ENCODE data around the gene PLSCR2. TPM values are rescaled to one million over a fixed set of nuclear protein-coding genes. Genes with fewer than 3 reads are reported as not detected.
"Not testable (repeated sequence)": the region's sequence is repeated elsewhere in the genome, so short reads cannot be mapped to it uniquely, and the experiment has no call there.

PLSCR2 gene
- total RNA-seq, 3 donors from 2014 or later, result 0.82 to 2.8 (median 1.3) TPM

DNA sequence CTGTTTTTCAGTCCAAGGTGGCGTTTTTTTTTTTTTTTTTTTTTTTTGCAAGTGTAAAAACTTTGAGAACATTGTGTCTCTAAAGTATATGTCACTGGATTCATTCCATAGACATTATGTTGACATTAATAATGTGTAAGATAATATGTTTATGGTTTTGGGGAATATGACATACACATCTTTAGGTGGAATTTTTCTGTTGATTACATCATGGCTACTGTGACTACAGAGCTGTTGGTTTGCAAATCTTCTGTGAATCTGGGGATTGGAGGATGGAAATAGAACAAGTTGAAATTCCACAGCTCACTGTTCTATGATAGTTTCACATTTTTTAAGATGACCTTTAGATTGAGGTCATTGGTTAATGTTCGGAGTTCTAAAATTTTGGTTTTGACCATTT, 24.4 kb upstream of the PLSCR2 start:
- ATAC-seq (no peak), DNase-seq (no peak)
- intact Hi-C loops (cut with DNase I, micrococcal nuclease), result no loop called here
- Histone ChIP-seq H3K9me3 (peaks cover 7% of the 10 kb centered on the region), H3K4me1 (ENCODE audit: low read depth) (peaks cover 12% of the 10 kb centered on the region), H3K36me3 (ENCODE audit: low read depth) (no peaks in the 10 kb centered on the region), H3K4me3 (no peak overlapping the region)
- TF ChIP-seq CTCF (IDR thresholded peaks at IDR 0.05), result no peak

GRCh38 chr3:146493221-146493620, 23.9 kb upstream of the PLSCR2 start:
- H3K9me3 ChIP-seq, result peaks cover 7% of the 10 kb centered on the region
- no peak for DNase-seq
- H3K4me3 ChIP-seq, result no peak overlapping the region
- ATAC-seq, result no peak
- intact Hi-C loops (cut with DNase I, micrococcal nuclease), result no loop called here
- no peaks in the 10 kb centered on the region for H3K36me3 ChIP-seq (ENCODE audit: low read depth)
- H3K4me1 ChIP-seq (ENCODE audit: low read depth), result peaks cover 10% of the 10 kb centered on the region
- TF ChIP-seq CTCF (IDR thresholded peaks at IDR 0.05), result no peak

- intact Hi-C loops (cut with DNase I, micrococcal nuclease), result no loop called here
- DNase-seq (no peak), ATAC-seq (no peak)
- Histone ChIP-seq H3K9me3 (peaks cover 7% of the 10 kb centered on the region), H3K4me1 (ENCODE audit: low read depth) (peaks cover 7% of the 10 kb centered on the region), H3K36me3 (ENCODE audit: low read depth) (no peaks in the 10 kb centered on the region), H3K4me3 (no peak overlapping the region)
- TF ChIP-seq CTCF (IDR thresholded peaks at IDR 0.05), result no peak
Measured at GRCh38 chr3:146491303-146491702, 21.9 kb upstream of the PLSCR2 start.

GRCh38 chr3:146485297-146485696, 15.9 kb upstream of the PLSCR2 start:
- intact Hi-C loops (cut with DNase I, micrococcal nuclease), result no loop called here
- Histone ChIP-seq H3K9me3 (peaks cover 3% of the 10 kb centered on the region), H3K4me3 (no peak overlapping the region), H3K36me3 (ENCODE audit: low read depth) (no peaks in the 10 kb centered on the region), H3K4me1 (ENCODE audit: low read depth) (no peaks in the 10 kb centered on the region)
- TF ChIP-seq CTCF (IDR thresholded peaks at IDR 0.05), result no peak
- ATAC-seq, result no peak
- no peak for DNase-seq

DNA sequence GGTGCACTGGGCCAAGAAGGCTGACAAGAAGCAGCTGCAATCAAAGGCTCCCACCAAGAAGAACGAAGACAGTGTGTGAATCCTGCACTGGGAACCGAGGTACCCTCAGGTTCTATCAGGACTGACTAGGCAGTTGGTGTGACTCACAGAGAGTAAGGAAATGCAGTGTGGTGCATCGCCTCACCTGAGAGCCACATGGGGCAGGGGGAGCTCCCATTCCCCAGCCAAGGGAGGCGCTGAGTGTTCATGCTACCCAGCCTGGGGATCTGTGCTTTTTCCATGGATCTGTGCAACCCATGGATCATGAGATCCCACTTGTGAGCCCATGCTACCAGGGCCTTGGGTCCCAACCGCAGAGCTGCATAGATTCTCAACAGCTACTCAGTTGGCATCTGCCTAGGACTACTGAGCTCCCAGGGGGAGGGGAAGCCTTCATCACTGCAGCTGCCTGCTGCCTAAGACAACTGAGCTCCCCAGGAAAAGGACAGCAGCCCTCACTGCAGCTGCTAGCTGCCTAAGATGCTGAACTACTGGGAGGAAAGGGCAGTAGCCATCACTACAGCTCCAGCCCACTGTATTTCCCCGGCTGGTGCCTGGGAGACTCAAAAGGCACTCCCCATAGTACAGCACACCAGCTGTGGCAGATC, 6.9 kb upstream of the PLSCR2 start:
- Histone ChIP-seq H3K9me3 (no peaks in the 10 kb centered on the region), H3K36me3 (ENCODE audit: low read depth) (no peaks in the 10 kb centered on the region), H3K4me3 (no peak overlapping the region), H3K4me1 (ENCODE audit: low read depth) (no peaks in the 10 kb centered on the region)
- intact Hi-C loops (cut with DNase I, micrococcal nuclease), result no loop called here
- ATAC-seq (peak; percentile 9), DNase-seq (no peak)
- TF ChIP-seq CTCF (IDR thresholded peaks at IDR 0.05), result no peak

GRCh38 chr3:146474976-146475375, 5.6 kb upstream of the PLSCR2 start:
- DNase-seq; H3K36me3 ChIP-seq (ENCODE audit: low read depth); H3K4me3 ChIP-seq; H3K9me3 ChIP-seq; intact Hi-C loops (cut with DNase I, micrococcal nuclease); H3K4me1 ChIP-seq (ENCODE audit: low read depth); ATAC-seq: not testable (repeated sequence)
